K562 (cell line): ENCODE measurements around the gene ZC3H10. TPM values are rescaled to one million over a fixed set of nuclear protein-coding genes. Genes with fewer than 3 reads are reported as not detected.
A peak's percentile ranks its signal among the peaks of the same experiment; 100 is the strongest.

Experiments
- ATAC-seq: fragments of 200-7000 bp; cut with Tn5 transposase; 3 replicates; pipeline ENCODE4 v1.9.1; 2020; ENCODE audit warnings: moderate library complexity
- BruUV-seq: library from RNA; stranded (reverse); fragments of 400-500 nt; replicated peaks from 2 replicates; lab custom pipeline; 2021; lab: Mats Ljungman, UMichigan
- CTCF ChIA-PET: fragments of 300-600 bp; formaldehyde crosslinking; extraction: SDS; loops from one replicate; lab custom pipeline; 2021; ENCODE audit warnings: low intra/inter-chr PET ratio; lab: Yijun Ruan, JAX
- POLR2A ChIA-PET: fragments of 300-600, 350-650 bp; sonication (Branson Sonifier 250); formaldehyde crosslinking; extraction: SDS; loops from one replicate; lab custom pipeline; 2021; ENCODE audit warnings: antibody characterized with exemption, inconsistent platforms; lab: Yijun Ruan, JAX
- DNase-seq, 4 experiments: peaks; one replicate each; pipeline versions ENCODE4 v3.0.0 to v3.0.0-alpha.2; 2011 to 2018; ENCODE audit warnings: low spot score in 3 of 4, mixed read lengths in 3 of 4; ENCODE audit errors: extremely low read depth in 1 of 4
- FAIRE-seq: peaks from 2 replicates; lab custom pipeline; 2011; peaks lifted over from hg19 to GRCh38; lab: Jason Lieb, UNC
- H2AFZ ChIP-seq: 2 replicates; pipeline ENCODE4 v1.6.0; 2011; ENCODE audit warnings: low read depth, low read length, control low read depth, inconsistent platforms
- H3K27ac ChIP-seq: fragments of 200-600 bp; 3 replicates; pipeline ENCODE4 v1.8.0; 2011; ENCODE audit warnings: low read depth, mild to moderate bottlenecking, control low read depth, inconsistent platforms, low read length, moderate library complexity, mixed read lengths; ENCODE audit errors: extremely low read depth
- H3K27me3 ChIP-seq, 2 experiments: fragments of 300-600 bp in 1 of 2; 2 replicates in 1 of 2; 3 replicates in 1 of 2; pipeline versions ENCODE4 v1.6.0 to v1.8.0; 2011; ENCODE audit warnings: inconsistent platforms in 2 of 2, low read length in 2 of 2, mild to moderate bottlenecking in 1 of 2, mixed read lengths in 1 of 2, moderate library complexity in 1 of 2; ENCODE audit not compliant: control insufficient read depth in 2 of 2, insufficient read depth in 2 of 2
- H3K36me3 ChIP-seq: fragments of 300-600 bp; 3 replicates; pipeline ENCODE4 v1.8.0; 2011; ENCODE audit warnings: mild to moderate bottlenecking, low read length, inconsistent platforms; ENCODE audit not compliant: control insufficient read depth, insufficient read depth
- H3K4me1 ChIP-seq, 2 experiments: fragments of 200-600 bp in 1 of 2; replicated peaks in 1 of 2; 2 replicates in 1 of 2; 3 replicates in 1 of 2; pipeline versions ENCODE4 v1.5.1 to v1.8.0; 2011; ENCODE audit warnings: inconsistent platforms in 2 of 2, low read length in 2 of 2, mild to moderate bottlenecking in 1 of 2, mixed read lengths in 1 of 2, moderate library complexity in 1 of 2; ENCODE audit not compliant: control insufficient read depth in 2 of 2, insufficient read depth in 2 of 2
- H3K4me2 ChIP-seq: 2 replicates; pipeline ENCODE4 v1.6.1; 2011; ENCODE audit warnings: low read length, control low read depth, inconsistent platforms, mixed read lengths; ENCODE audit not compliant: insufficient read depth
- H3K4me3 ChIP-seq: fragments of 200-600 bp; sonication (generic), shearing (Covaris generic); 2 replicates; pipeline ENCODE4 v1.5.1; 2016; ENCODE audit warnings: control low read depth, inconsistent platforms
- H3K79me2 ChIP-seq: fragments of 200-600 bp; 3 replicates; pipeline ENCODE4 v1.8.0; 2011; ENCODE audit warnings: low read length, inconsistent platforms; ENCODE audit not compliant: control insufficient read depth, insufficient read depth
- H3K9ac ChIP-seq, 2 experiments: 2 replicates each; pipeline versions ENCODE4 v1.6.0 to v1.6.1; 2011; ENCODE audit warnings: low read depth in 2 of 2, low read length in 2 of 2, control low read depth in 1 of 2, inconsistent platforms in 1 of 2, mild to moderate bottlenecking in 1 of 2, mixed read lengths in 1 of 2; ENCODE audit not compliant: insufficient read depth in 1 of 2
- H3K9me1 ChIP-seq: one replicate; pipeline ENCODE4 v1.6.0; 2011; ENCODE audit warnings: inconsistent platforms, mild to moderate bottlenecking, low read length, moderate library complexity; ENCODE audit not compliant: control insufficient read depth, insufficient read depth
- H3K9me3 ChIP-seq: replicated peaks from 2 replicates; pipeline ENCODE4 v1.5.1; 2011; ENCODE audit warnings: low read depth, low read length, inconsistent platforms; ENCODE audit not compliant: control insufficient read depth, insufficient read depth
- H4K20me1 ChIP-seq: replicated peaks from 2 replicates; pipeline ENCODE4 v1.6.1; 2011; ENCODE audit warnings: low read length, inconsistent platforms, mixed read lengths; ENCODE audit not compliant: control insufficient read depth, insufficient read depth
- CBX1 ChIP-seq: sonication (generic); IDR thresholded peaks from 2 replicates; pipeline ENCODE4 v1.6.1; 2016; ENCODE audit warnings: antibody characterized with exemption, low read depth, mild to moderate bottlenecking
- CBX8 ChIP-seq: fragments of 200-600 bp; sonication (generic); IDR thresholded peaks from 2 replicates; pipeline ENCODE4 v1.6.1; 2012; ENCODE audit warnings: borderline replicate concordance, mixed run types, low read depth, mild to moderate bottlenecking, moderate library complexity, mixed read lengths, low read length, control low read depth, inconsistent platforms; ENCODE audit not compliant: poor library complexity, severe bottlenecking; ENCODE audit errors: extremely low read depth
- CCAR2 ChIP-seq: fragments of 200-400 bp; formaldehyde crosslinking; IDR thresholded peaks from 2 replicates; pipeline ENCODE4 v1.6.1; 2017; ENCODE audit warnings: mild to moderate bottlenecking, low read depth, low read length
- DIDO1 ChIP-seq: fragments of 450-650 bp; IDR thresholded peaks from 2 replicates; pipeline ENCODE4 v1.6.1; 2016; ENCODE audit warnings: low read depth, missing biosample characterization, missing genetic modification characterization
- MTF1 ChIP-seq: fragments of 250-450 bp; sonication (Bioruptor Pico); IDR thresholded peaks from 2 replicates; pipeline ENCODE4 v1.9.0; 2021; ENCODE audit warnings: moderate library complexity, mild to moderate bottlenecking, inconsistent platforms, borderline replicate concordance
- RBFOX2 ChIP-seq: fragments of 200-400 bp; formaldehyde crosslinking; IDR thresholded peaks from 2 replicates; pipeline ENCODE4 v1.6.1; 2017; ENCODE audit warnings: low read depth, mild to moderate bottlenecking, low read length, moderate library complexity
- SAP30 ChIP-seq: fragments of 200-600 bp; sonication (generic); IDR thresholded peaks from 2 replicates; pipeline ENCODE4 v1.6.1; 2012; ENCODE audit warnings: borderline replicate concordance, low read depth, mild to moderate bottlenecking, moderate library complexity, low read length, control low read depth, inconsistent platforms; ENCODE audit not compliant: insufficient read depth, poor library complexity, severe bottlenecking
- ZNF75A ChIP-seq: fragments of 450-650 bp; formaldehyde crosslinking; IDR thresholded peaks from 2 replicates; pipeline ENCODE4 v1.4.0; 2020; ENCODE audit warnings: mild to moderate bottlenecking
- WGBS: fragments of 100-300 bp; shearing (Covaris generic); methylation state at CpG from one replicate; pipeline ENCODE4 v1.1.6; 2016; ENCODE audit warnings: low coverage, mixed read lengths; ENCODE audit not compliant: insufficient coverage; ENCODE audit errors: missing lambda C conversion rate; 5-methylcytosine and 5-hydroxymethylcytosine counted together
- in situ Hi-C: fragments of 300-500 bp; cut with MboI; formaldehyde crosslinking; loops from 4 replicates; pipeline ENCODE4 v1.15.0; 2018; ENCODE audit warnings: inconsistent platforms, mixed read lengths
- intact Hi-C: fragments of 100-400 bp; cut with micrococcal nuclease; formaldehyde crosslinking; loops from 2 replicates; pipeline ENCODE4 v1.14.2; 2022
- polyA plus RNA-seq, 8 experiments: library from polyadenylated mRNA; depleted of rRNA in 4 of 8; stranded (reverse) in 5 of 8; unstranded in 3 of 8; fragments of >200 nt; fragmentation: Nextera tagmentation in 2 of 8; fragmentation: Illumina TruSeq in 1 of 8; extraction: Ambion mirVana in 2 of 8; extraction: Trizol in 1 of 8; gene quantifications; 2 replicates each; pipeline versions ENCODE4 v1.2.1 to v1.2.3, GENCODE V29; 2011 to 2014; ENCODE audit warnings: inconsistent platforms in 1 of 8, missing spikeins in 1 of 8
- total RNA-seq, 7 experiments: library from RNA; depleted of rRNA in 6 of 7; stranded (reverse); fragments of >200 nt in 6 of 7; fragmentation: Illumina TruSeq in 2 of 7; extraction: Trizol in 2 of 7; gene quantifications; 2 replicates each; pipeline versions ENCODE4 v1.2.1 to v1.2.3, GENCODE V29; 2011 to 2021; ENCODE audit warnings: low replicate concordance in 1 of 7
- TF ChIP-seq, protein P1 (sequence below): fragments of 250-450 bp; sonication (Bioruptor Pico); IDR thresholded peaks from 2 replicates; pipeline ENCODE4 v1.8.0; 2021; ENCODE audit warnings: mild to moderate bottlenecking, moderate library complexity
- TF ChIP-seq, protein P2 (sequence below): sonication (generic); formaldehyde crosslinking; IDR thresholded peaks from 2 replicates; pipeline ENCODE4 v1.8.0; 2022; ENCODE audit warnings: missing genetic modification reagents, mild to moderate bottlenecking, moderate library complexity, borderline replicate concordance
- TF ChIP-seq, protein P3 (sequence below): fragments of 450-650 bp; IDR thresholded peaks from 2 replicates; pipeline ENCODE4 v1.6.1; 2016; ENCODE audit warnings: low read depth

ZC3H10 gene
- total and polyA plus RNA-seq, 9 of the 15 experiments (the other 6 are each of a cell fraction or from before 2014, with no cell fraction given), result 0.31 to 4.1 (median 1.6) TPM

DNA sequence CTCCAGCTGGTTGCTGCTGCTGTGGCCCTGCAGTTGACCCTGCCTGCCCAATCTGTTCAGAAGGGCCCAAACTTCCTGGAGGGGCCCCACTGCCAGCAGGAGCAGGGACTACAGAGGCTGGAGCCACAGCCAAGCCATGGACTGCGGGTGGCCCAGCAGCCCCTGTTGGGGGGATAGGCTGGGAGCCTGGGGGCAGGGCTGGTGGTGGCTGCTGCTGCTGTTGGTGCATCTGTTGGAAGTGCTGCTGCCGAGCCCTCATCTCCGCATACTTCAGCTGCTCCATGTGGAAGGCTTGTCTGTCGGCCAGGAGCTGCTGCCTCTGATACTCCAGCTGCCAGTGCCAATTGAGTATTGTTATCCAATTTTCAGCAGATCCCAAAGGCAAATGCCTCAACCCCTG, 47.3 kb downstream of the ZC3H10 start:
- no TSS peak for BruUV-seq
- no peak for FAIRE-seq
- no peaks in the 10 kb centered on the region for H3K9me3 ChIP-seq
- no peaks in the 10 kb centered on the region for H3K27me3 ChIP-seq
- no peak overlapping the region for H3K4me3 ChIP-seq
- H3K9ac ChIP-seq, result no peak overlapping the region
- 100% methylated on average over 4 of the region's 4 CpGs for WGBS
- H3K4me1 ChIP-seq, result peaks cover 4 to 14% of the 10 kb centered on the region in 2 experiments; a peak in 4 of 5 replicates
- H3K4me2 ChIP-seq, result no peak overlapping the region
- in situ Hi-C loops, result no loop called here
- no peaks in the 10 kb centered on the region for H3K9me1 ChIP-seq
- ChIA-PET POLR2A (interaction anchor here (0.5 to 8.9 kb wide), 13 partner anchors 9 to 191 kb away, joined by 3 to 124 read pairs (median 4); partner anchors contain the start of genes ESYT1, MYL6B, RAB5B and SMARCC2), CTCF (no interaction called here)
- H4K20me1 ChIP-seq, result peaks cover 19% of the 10 kb centered on the region
- no peak overlapping the region for H2AFZ ChIP-seq
- no peak for ATAC-seq
- DNase-seq, result no peak
- peaks cover 9% of the 10 kb centered on the region for H3K79me2 ChIP-seq
- H3K36me3 ChIP-seq, result peaks cover 93% of the 10 kb centered on the region
- intact Hi-C loops, result no loop called here
- no peak overlapping the region for H3K27ac ChIP-seq
- TF ChIP-seq, protein P1, sequence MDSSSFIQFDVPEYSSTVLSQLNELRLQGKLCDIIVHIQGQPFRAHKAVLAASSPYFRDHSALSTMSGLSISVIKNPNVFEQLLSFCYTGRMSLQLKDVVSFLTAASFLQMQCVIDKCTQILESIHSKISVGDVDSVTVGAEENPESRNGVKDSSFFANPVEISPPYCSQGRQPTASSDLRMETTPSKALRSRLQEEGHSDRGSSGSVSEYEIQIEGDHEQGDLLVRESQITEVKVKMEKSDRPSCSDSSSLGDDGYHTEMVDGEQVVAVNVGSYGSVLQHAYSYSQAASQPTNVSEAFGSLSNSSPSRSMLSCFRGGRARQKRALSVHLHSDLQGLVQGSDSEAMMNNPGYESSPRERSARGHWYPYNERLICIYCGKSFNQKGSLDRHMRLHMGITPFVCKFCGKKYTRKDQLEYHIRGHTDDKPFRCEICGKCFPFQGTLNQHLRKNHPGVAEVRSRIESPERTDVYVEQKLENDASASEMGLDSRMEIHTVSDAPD, result no peak
- no peak for TF ChIP-seq CBX8
- TF ChIP-seq CBX1, result no peak
- TF ChIP-seq, protein P2, sequence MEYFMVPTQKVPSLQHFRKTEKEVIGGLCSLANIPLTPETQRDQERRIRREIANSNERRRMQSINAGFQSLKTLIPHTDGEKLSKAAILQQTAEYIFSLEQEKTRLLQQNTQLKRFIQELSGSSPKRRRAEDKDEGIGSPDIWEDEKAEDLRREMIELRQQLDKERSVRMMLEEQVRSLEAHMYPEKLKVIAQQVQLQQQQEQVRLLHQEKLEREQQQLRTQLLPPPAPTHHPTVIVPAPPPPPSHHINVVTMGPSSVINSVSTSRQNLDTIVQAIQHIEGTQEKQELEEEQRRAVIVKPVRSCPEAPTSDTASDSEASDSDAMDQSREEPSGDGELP (CRISPR knock-in tag), result 0 out of 2 replicates have a peak, but pooled peaks have one; percentile 22
- no peak for TF ChIP-seq ZNF75A
- TF ChIP-seq DIDO1 (tag), result no peak
- TF ChIP-seq RBFOX2, result peak; percentile 54
- TF ChIP-seq CCAR2, result no peak
- no peak for TF ChIP-seq SAP30
- no peak for TF ChIP-seq MTF1 (CRISPR knock-in tag)
- TF ChIP-seq, protein P3, sequence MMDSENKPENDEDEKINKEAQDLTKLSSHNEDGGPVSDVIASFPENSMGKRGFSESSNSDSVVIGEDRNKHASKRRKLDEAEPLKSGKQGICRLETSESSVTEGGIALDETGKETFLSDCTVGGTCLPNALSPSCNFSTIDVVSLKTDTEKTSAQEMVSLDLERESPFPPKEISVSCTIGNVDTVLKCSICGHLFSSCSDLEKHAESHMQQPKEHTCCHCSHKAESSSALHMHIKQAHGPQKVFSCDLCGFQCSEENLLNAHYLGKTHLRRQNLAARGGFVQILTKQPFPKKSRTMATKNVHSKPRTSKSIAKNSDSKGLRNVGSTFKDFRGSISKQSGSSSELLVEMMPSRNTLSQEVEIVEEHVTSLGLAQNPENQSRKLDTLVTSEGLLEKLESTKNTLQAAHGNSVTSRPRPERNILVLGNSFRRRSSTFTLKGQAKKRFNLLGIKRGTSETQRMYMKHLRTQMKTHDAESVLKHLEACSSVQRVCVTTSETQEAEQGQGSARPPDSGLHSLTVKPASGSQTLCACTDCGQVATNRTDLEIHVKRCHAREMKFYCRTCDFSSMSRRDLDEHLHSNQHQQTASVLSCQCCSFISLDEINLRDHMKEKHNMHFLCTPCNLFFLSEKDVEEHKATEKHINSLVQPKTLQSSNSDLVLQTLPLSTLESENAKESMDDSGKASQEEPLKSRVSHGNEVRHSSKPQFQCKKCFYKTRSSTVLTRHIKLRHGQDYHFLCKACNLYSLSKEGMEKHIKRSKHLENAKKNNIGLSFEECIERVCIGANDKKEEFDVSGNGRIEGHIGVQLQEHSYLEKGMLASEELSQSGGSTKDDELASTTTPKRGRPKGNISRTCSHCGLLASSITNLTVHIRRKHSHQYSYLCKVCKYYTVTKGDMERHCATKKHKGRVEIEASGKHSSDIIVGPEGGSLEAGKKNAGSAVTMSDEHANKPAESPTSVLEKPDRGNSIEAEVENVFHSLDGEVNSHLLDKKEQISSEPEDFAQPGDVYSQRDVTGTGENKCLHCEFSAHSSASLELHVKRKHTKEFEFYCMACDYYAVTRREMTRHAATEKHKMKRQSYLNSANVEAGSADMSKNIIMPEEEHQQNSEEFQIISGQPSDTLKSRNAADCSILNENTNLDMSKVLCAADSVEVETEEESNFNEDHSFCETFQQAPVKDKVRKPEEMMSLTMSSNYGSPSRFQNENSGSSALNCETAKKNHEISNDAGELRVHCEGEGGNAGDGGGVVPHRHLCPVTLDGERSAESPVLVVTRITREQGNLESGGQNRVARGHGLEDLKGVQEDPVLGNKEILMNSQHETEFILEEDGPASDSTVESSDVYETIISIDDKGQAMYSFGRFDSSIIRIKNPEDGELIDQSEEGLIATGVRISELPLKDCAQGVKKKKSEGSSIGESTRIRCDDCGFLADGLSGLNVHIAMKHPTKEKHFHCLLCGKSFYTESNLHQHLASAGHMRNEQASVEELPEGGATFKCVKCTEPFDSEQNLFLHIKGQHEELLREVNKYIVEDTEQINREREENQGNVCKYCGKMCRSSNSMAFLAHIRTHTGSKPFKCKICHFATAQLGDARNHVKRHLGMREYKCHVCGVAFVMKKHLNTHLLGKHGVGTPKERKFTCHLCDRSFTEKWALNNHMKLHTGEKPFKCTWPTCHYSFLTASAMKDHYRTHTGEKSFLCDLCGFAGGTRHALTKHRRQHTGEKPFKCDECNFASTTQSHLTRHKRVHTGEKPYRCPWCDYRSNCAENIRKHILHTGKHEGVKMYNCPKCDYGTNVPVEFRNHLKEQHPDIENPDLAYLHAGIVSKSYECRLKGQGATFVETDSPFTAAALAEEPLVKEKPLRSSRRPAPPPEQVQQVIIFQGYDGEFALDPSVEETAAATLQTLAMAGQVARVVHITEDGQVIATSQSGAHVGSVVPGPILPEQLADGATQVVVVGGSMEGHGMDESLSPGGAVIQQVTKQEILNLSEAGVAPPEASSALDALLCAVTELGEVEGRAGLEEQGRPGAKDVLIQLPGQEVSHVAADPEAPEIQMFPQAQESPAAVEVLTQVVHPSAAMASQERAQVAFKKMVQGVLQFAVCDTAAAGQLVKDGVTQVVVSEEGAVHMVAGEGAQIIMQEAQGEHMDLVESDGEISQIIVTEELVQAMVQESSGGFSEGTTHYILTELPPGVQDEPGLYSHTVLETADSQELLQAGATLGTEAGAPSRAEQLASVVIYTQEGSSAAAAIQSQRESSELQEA, result no peak
